GM19239 (cell line): Measurements from ENCODE around the gene DOCK6.
"Not testable (repeated sequence)": the region's sequence is repeated elsewhere in the genome, so short reads cannot be mapped to it uniquely, and the experiment has no call there.

Experiments
- DNase-seq: peaks from one replicate; pipeline ENCODE4 v3.0.0; 2011; ENCODE audit warnings: low spot score; ENCODE audit not compliant: insufficient read length
- FAIRE-seq: peaks from 2 replicates; lab custom pipeline; 2011; peaks lifted over from hg19 to GRCh38; lab: Jason Lieb, UNC

The DOCK6 gene

DNA sequence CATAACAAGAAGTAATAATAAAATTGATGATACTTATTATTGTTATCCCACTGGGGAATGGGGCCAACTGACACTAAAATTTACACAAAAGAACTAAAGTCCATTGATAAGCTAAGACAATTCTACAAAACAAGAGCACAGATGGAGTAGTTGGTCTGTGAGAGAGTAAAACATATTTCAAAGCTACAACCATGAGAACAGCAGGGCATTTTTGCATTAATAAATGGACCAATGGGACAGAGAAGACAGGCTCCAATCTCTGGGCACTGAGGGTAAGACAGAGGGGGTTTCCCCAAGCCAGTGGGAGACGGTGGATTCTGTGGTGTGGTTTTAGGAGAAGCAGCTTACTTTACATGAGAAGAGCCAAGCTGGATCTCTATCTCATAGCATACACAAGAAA lies 79.3 kb downstream of the DOCK6 start:
- no peak for DNase-seq
- FAIRE-seq, result no peak

DNA sequence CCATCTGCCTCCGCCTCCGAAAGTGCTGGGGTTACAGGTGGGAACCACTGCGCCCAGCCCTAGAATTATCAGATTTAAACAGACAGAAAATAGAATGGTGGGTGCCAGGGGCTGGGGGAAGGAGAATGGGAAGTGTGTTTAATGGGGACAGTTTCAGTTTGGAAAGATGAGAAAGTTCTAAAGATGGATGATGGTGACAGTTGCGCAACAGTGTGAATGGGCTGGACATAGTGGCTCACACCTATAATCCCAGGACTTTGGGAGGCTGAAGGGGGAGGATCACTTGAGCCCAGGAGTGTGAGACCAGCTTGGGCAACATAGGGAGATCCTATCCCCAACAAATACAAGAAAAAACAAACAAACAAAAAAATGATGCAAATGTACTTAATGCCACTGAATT lies 80.8 kb downstream of the DOCK6 start:
- no peak for DNase-seq
- no peak for FAIRE-seq

DNA sequence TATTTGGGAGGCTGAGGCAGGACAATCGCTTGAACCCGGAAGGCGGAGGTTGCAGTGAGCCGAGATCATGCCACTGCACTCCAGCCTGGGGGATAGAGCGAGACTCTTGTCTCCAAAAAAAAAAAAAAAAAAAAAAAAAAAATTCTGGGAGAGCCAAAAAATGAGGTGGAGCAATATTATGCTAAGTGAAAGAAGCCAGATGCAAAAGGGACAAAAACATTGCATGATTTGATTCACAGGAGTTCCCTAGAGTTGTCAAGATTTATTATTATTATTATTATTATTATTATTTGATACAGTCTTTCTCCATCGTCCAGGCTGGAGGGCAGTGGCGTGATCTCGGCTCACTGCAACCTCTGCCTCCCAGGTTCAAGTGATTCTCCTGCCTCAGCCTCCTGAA lies 81.3 kb downstream of the DOCK6 start:
- FAIRE-seq, DNase-seq: not testable (repeated sequence)

DNA sequence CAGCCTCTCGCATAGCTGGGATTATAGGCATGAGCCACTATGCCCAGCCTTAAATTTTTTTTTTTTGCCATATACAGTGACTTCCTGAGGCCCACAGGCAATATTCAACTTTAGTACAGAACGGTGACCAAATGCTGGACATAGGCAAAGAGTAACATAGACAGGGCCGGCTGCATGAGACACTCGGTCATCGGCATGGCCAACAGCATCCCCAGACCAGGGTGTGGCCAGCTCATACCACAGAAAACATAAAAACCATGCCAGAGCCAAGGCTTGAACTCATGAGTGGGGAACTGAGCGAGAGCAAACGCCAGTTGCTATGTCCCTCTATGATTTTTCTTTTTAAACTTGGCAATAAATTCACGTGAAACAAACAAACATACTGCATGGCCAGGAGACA lies 82.0 kb downstream of the DOCK6 start:
- FAIRE-seq (no peak), DNase-seq (no peak)

DNA sequence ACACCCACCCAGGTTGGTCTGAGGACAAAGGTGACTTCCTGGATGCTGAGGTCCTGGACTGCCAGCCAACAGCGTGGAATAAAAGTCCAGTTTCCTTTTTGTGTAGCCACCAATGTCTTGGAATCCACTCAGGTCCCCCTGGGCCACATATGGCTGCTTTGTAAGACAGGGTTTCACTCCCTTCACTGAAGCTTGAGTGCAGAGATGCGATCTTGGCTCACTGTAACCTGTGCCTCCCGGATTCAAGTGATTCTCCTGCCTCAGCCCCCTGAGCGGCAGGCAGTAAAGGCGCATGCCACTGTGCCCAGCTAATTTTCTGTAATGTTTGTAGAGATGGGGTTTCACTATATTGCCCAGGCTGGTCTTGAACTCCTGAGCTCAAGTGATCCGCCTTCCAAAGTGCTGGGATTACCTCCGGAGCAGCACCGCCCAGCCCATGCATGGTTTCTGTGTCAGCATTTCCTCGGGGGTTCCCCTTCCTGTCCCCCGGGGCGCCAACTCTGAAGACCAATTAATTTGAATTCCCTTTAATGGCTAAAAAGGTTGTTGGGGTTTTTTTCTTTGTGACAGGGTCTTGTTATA lies 82.5 kb downstream of the DOCK6 start:
- DNase-seq, result no peak
- FAIRE-seq, result peak; percentile 95

DNA sequence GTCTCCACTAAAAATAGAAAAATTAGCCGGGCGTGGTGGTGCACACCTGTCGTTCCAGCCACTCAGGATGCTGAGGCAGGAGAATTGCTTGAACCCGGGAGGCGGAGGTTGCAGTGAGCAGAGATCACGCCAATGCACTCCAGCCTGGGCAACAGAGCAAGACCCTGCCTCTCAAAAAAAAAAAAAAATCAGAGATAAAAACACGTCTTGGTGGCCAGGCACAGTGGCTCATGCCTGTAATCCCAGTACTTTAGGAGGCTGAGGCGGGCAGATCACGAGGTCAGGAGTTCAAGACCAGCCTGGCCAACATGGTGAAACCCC lies 83.2 kb downstream of the DOCK6 start:
- not testable (repeated sequence) for FAIRE-seq, DNase-seq

DNA sequence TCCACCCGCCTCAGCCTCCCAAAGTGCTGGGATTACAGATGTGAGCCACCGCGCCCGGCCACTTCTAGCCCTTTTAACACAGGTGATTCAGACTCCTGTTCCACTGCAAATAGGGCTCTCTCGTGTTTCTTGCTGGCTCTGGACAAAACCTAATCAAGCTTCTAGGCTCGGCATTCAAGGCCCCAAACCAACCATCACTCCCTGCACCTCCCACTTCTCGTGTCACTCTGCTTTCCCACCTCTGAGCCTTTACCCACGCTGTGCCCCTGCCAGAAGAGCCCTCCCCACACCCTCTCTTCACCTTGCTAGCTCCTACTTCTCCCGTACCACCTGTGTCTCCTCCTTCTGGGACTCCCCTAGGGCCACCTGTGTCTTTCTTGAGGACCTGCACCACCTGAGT lies 84.7 kb downstream of the DOCK6 start:
- FAIRE-seq, result no peak
- no peak for DNase-seq

DNA sequence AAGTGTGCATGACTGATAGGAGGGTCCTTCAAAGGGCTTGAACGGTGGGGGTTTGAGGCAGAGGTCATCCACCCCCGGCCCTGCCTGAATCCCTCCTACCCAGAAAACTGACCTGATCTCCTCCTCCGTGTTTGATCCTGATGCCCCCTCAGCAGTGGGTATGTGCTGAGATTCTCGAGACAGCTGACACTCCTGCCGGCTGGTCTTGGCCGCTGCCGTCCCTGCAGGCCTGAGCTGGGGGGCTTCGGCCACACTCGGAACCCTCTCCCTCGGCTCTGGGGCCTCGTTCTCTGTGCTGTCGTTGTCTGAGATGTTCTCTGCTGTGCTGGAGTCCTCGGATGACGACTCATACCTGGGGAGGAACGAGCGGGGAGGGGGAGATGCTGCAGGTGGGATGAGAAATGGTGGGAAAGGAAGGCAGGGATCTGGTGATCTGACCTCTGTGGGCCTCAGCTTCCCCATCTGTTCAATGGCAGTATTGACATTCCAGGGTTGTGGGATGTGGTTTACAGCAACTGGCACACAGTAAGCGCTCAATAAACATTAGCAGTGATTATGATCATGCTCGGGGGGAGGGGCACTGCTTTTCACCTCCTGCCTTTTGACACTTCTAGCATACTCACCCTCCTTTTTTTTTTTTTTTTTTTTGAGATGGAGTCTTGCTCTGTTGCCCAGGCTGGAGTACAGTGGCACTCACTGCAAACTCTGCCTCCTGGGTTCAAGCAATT lies 85.7 kb downstream of the DOCK6 start:
- FAIRE-seq (no peak), DNase-seq (no peak)

DNA sequence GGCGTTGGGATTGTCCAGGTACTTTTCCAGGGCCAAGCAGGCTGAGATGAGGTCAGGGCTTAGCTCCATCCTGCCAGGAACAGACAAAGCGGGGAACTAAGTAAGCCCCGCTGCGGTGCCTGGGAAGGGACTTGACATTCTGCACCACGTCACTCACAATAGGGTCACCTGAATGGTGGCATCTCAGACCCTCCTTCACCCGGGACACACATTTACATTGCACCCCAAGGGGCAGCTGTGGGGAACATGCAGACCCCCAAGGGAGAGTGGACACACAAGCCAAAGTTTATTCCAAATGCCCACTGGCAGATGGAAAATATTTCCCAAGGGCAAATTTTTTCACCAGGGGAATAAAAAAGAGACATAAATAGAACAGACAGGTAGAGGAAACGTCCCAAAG lies 86.4 kb downstream of the DOCK6 start:
- no peak for DNase-seq
- FAIRE-seq, result no peak

DNA sequence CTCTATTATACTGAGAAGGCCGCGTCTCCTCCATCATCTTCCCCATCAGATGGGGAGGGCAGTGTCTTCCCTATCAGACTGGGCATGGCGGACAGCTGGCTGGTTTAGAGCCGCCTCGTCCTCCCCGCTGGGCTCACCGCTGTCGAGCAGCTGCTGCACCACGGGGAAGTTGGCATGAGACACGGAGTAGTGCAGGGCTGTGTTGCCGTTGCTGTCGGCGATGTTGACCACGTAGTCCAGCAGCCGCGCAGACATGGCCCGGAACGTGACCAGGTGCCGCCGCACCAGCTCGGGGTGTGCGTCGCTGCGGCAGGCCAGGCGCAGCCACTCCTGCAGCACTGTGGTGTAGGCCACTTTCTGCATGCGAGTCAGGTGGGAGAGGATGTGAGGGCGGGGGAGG lies 88.0 kb downstream of the DOCK6 start:
- DNase-seq, result no peak

DNA sequence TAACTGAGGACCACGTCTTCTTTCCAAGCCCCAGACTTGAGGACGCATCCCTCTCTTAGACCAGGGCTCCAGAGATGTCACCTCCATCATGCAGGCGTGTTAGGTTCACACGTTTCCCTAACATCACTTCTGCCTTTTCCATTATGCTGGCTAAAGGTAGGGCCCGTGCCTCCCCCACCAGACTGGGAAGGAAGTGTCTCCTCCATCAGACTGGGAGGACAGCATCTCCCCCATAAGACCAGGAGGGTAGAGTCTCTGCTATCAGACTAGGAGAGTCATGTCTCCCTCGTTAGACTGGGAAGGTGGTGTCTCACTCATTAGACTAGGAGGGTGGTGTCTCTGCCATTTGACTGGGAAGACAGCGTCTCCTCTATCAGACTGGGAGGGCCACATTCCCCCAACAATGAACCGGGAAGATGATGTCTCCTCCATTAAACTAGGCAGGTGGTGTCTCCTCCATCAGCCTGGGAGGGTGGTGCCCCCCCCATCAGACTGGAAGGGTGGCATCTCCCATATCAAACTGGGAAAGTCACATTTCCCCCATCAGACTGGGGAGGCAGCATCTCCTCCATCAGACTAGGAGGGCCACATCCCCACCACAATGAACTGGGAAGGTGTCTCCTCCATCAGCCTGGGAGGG lies 88.7 kb downstream of the DOCK6 start:
- DNase-seq (no peak), FAIRE-seq (no peak)

More for the DNA sequence above, 88.0 kb downstream of the DOCK6 start:
- no peak for FAIRE-seq

DNA sequence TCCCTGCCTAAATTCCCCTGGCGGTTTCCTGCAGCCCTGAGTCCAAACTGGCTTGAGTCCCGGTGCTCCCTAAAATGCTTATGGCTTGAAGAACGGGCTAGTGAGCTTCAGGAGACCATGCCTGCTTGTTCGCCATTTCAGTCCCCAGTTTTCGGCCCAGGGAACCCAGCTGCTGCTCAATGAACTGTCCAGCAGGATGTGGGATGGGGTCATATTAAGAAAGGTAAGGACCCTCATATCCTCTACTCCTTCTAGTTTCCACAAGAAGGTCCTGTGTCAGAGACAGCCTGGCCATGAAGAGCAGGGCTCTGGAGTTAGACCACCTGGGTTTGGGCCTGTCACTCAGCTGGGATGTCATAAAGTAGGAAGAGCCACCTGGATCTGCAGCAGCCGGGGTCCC lies 89.7 kb downstream of the DOCK6 start:
- DNase-seq, result no peak
- FAIRE-seq, result no peak

DNA sequence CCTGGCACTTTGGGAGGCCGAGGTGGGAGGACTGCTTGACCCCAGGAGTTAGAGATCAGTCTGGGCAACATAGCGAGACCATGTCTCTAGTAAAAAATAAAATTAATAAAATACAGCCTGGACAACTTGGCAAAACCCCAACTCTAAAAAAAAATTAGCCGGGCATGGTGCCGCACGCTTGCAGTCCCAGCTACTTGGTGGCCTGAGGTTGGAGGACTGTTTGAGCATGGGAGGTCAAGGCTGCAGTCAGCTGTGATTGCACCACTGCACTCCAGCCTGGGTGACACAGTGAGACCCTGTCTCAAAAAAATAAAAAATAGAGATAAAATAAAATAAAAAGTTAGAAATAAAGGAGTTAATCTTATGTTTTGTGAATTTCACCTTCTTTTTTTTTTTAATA lies 91.2 kb downstream of the DOCK6 start:
- FAIRE-seq (no peak), DNase-seq (no peak)

DNA sequence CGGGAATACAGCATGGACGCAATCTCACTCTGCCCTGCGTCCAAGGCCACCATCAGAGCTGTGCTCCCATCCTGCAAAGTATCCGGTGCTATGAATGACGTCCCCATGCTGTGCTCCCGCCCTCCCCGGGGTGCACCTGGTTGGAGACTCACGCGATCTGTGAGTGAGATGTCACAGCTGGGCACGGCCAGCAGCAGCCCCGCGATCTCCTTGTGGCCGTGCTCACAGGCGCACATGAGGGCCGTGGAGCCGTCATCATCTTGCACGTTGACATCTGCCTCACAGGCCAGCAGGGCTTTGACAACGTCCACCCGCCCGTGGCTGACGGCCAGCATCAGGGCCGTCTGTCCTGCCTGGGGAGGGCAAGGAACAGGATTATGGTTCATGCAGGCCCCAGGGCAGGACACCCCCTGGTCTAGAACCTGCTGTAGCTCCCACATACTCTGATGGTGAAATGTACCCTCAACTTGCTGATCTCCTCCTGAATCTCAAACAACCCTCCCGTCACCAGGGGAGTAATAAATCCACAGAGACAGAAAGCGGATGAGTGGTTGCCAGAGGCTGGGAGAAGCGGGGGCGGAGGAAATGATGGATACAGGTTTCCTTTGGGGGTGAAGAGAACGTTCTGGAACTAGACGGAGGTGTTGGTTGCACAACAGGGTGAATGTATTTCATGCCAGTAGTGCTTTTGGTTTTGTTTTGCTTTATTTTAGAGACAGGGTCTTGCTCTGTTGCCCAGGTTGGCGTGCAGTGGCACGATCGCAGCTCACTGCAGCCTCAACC lies 92.2 kb downstream of the DOCK6 start:
- FAIRE-seq (no peak), DNase-seq (no peak)

DNA sequence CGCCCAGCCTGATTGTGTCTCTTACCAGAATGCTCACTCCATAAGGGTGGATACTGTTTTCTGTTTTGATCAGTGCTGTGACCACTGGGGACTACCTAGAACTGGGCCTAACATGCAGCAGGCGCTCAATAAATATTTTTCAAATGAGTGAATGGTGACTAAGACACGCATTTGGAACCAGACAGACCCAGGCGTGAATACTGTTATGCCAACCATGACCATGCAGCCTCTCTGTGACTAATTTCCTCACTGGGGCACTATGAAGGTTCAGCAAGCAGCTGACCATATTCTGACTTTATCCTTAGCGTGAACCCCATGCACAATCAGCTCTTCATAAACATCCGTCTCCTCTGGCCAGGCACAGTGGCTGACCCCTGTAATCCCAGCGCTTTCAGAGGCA lies 93.8 kb downstream of the DOCK6 start:
- DNase-seq (no peak), FAIRE-seq (no peak)

DNA sequence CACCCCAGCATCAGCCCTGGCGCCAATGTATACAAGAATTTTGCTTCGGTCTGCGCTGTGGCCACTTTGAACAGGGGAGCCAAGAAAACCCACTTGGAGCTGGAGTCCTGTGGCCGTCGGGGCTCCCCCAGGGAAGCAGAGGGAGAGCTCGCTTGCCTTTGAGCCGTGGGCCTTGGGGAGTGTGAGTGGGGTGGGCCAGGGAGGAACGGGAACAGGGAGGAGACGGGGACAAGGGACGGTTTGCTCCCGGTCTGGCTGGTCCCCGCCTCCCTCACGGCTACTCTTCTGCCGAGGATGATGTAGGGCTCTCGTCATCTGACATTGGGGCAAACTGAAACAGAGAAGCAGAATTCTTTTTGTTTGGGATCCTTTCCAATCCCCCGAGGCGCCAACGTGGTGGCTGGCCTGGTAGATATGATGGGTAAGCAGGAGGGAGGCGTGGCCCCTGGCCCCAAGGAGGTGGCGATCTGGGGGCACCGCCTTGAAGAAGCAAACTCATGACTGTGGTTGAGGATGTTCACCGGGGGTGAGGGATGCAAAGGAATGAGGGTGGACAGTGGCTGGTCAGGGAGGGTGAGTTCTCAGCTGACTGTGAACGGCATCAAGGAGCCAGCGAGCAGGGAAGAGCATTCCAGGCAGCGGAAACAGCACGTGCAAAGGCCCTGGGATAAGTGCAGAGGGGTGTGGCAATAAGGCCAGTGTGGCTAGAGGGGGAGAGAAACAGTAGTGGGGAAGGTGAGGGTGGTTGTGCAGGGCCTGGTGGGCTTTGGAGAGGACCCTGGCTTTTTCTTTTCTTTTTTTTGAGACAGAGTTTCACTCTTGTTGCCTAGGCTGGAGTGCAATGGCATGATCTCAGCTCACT lies 95.8 kb downstream of the DOCK6 start:
- no peak for FAIRE-seq
- no peak for DNase-seq

DNA sequence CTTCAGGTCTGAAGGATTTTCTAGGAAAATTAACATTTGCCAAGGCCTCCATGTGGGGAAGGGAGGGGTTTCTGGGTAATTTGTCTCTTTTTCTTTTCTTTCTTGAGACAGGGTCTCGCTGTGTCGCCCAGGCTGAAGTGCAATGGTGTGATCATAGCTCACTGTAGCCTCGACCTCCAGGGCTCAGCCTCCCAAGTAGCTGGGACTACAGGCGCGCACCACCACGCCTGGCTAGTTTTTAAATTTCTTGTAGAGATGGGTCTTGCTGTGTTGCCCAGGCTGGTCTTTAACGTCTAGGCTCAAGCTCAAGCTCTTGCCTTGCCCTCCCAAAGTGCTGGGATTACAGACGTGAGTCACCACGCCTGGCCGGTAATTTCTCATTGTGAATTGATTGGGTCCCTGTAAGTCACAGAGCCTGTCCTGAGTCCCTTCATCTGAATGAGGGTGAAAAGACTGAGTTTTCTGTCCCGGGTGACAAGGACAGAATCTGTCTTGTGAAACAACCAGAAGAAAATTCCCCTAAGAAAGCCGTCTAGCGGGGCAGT lies 96.8 kb downstream of the DOCK6 start:
- FAIRE-seq, result no peak
- no peak for DNase-seq

DNA sequence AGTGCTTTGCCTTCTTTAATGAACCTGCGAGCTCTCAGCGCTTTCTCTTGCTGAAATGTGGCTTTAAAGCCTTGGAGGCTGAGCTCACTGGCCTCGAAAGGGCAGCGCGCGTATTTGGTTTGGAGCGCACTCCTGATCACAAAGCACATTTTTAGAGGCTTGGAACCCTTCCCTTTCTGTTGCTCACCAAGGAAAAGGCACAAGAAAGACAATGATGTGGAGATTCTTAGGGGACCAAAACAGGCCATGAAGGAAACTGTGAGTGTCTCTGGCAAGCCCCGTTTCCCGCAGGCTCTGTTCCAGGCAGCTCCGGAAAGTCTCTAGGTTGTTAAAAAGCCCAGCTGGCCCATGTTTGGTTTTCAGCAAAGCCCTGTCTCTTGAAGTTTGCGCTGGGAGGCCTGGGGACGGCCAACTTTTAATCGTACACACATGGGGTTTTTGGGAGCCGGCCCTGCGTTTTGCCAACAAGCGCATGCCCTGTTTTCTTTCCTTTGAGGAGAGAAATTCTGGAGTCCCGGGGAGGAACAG lies 97.4 kb downstream of the DOCK6 start:
- FAIRE-seq (no peak), DNase-seq (no peak)

DNA sequence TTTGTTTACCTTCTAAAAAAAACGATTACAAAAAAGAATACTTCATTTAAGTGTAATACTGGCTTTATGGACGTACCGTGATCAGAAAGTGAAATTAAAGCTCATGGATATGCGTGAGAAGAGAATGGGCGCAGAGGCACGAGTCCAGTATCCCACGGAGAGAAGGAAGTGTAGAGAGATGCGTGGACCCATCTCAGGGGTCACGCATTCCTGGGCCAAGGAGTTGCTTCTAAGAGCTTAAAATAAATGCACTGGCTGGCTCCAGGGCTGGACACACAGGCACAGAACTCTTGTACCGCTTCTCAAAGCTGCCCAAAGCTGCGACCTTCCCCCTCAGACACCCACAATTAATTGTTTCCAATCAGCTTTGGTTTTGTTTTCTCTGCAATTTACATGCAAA lies 98.0 kb downstream of the DOCK6 start:
- no peak for FAIRE-seq
- no peak for DNase-seq

DNA sequence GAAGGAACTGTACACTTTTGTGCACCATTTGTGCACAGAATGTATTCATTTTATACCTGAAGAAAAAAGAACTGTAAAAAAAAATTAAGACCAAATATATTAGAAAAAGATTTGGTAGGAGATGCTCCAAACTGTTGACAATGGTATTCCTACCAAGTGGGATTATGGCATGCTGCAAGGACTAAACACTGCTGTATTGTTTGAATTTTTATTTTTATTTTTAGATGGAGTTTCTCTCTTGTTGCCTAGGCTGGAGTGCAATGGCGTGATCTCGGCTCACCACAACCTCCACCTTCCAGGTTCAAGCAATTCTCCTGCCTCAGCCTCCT lies 101.9 kb downstream of the DOCK6 start:
- DNase-seq, FAIRE-seq: not testable (repeated sequence)
